Panc1 (cell line): ENCODE data around the gene STXBP5L. TPM values are rescaled to one million over a fixed set of nuclear protein-coding genes. Genes with fewer than 3 reads are reported as not detected.

ENCODE experiments used
- ATAC-seq: fragments of 200-7000 bp; cut with Tn5 transposase; 2 replicates; pipeline ENCODE4 v1.9.1; 2020; ENCODE audit warnings: mild to moderate bottlenecking, moderate library complexity
- BruUV-seq: library from RNA; stranded (reverse); fragments of 400-500 nt; replicated peaks from 2 replicates; lab custom pipeline; 2021; lab: Mats Ljungman, UMichigan
- CTCF ChIA-PET: fragments of 300-600 bp; sonication (Branson Sonifier 250); formaldehyde crosslinking; loops from one replicate; lab custom pipeline; 2022; ENCODE audit warnings: antibody characterized with exemption; lab: Charles Lee
- POLR2A ChIA-PET: fragments of 300-600 bp; sonication (Branson Sonifier 250); formaldehyde crosslinking; loops from one replicate; lab custom pipeline; 2022; ENCODE audit warnings: antibody characterized with exemption; lab: Charles Lee
- DNase-seq: peaks from one replicate; pipeline ENCODE4 v3.0.0-alpha.2; 2010; ENCODE audit warnings: low read depth, low spot score
- H3K27ac ChIP-seq: 2 replicates; pipeline ENCODE4 v1.5.1; 2011; ENCODE audit warnings: mild to moderate bottlenecking, low read length, inconsistent platforms
- H3K27me3 ChIP-seq: fragments of 200-500 bp; sonication (Bioruptor generic); 2 replicates; pipeline ENCODE4 v1.6.0; 2014; ENCODE audit warnings: low read length, inconsistent platforms; ENCODE audit not compliant: control insufficient read depth, insufficient read depth
- H3K36me3 ChIP-seq: fragments of 200-500 bp; sonication (Bioruptor generic); 2 replicates; pipeline ENCODE4 v1.5.1; 2014; ENCODE audit warnings: inconsistent platforms, mild to moderate bottlenecking, low read length, moderate library complexity; ENCODE audit not compliant: control insufficient read depth, insufficient read depth
- H3K4me1 ChIP-seq: 2 replicates; pipeline ENCODE4 v1.5.1; 2011; ENCODE audit warnings: inconsistent platforms, mild to moderate bottlenecking, low read length, moderate library complexity; ENCODE audit not compliant: control insufficient read depth, insufficient read depth
- H3K4me3 ChIP-seq, 2 experiments: 2 replicates each; pipeline ENCODE4 v1.5.1; 2011 to 2012; ENCODE audit warnings: low read depth in 2 of 2, low read length in 2 of 2, mild to moderate bottlenecking in 2 of 2, inconsistent platforms in 1 of 2, moderate library complexity in 1 of 2
- H3K9me3 ChIP-seq: fragments of 200-500 bp; sonication (Bioruptor generic); 2 replicates; pipeline ENCODE4 v1.5.1; 2014; ENCODE audit warnings: low read depth, mild to moderate bottlenecking, inconsistent platforms, low read length, moderate library complexity; ENCODE audit not compliant: control insufficient read depth, insufficient read depth
- CTCF ChIP-seq: fragments of 450-650 bp; IDR thresholded peaks from 2 replicates; pipeline ENCODE4 v1.5.1; 2017; ENCODE audit warnings: mild to moderate bottlenecking
- POLR2AphosphoS5 ChIP-seq: IDR thresholded peaks from 2 replicates; pipeline ENCODE4 v1.6.1; 2012; ENCODE audit warnings: mild to moderate bottlenecking, low read depth, low read length, moderate library complexity
- REST ChIP-seq, 2 experiments: IDR thresholded peaks; 2 replicates each; pipeline ENCODE4 v1.6.1; 2011 to 2012; ENCODE audit warnings: low read depth in 2 of 2, control low read depth in 1 of 2, low read length in 1 of 2, mild to moderate bottlenecking in 1 of 2, moderate library complexity in 1 of 2; ENCODE audit not compliant: insufficient read depth in 1 of 2
- SIN3A ChIP-seq: IDR thresholded peaks from 2 replicates; pipeline ENCODE4 v1.6.1; 2012; ENCODE audit warnings: low read depth, mild to moderate bottlenecking, low read length, moderate library complexity, borderline replicate concordance; ENCODE audit not compliant: insufficient read depth
- TCF7L2 ChIP-seq: IDR thresholded peaks from 2 replicates; pipeline ENCODE4 v1.6.1; 2011; ENCODE audit warnings: mild to moderate bottlenecking, low read depth, low read length, inconsistent platforms
- in situ Hi-C: cut with HindIII; loops from 2 replicates; pipeline ENCODE4 v1.10.0; 2016; ENCODE audit warnings: low sequenced_read_pairs, low pct_unique_long_range_greater_than_20kb
- intact Hi-C: fragments of 100-400 bp; cut with micrococcal nuclease; formaldehyde crosslinking; loops from one replicate; pipeline ENCODE4 v1.10.0; 2022; ENCODE audit not compliant: unreplicated experiment
- microRNA-seq: library from miRNA; unstranded; fragments of <30 nt; microRNA quantifications from one replicate; pipeline ENCODE4 v1.1.0, GENCODE V29; 2020; ENCODE audit not compliant: unreplicated experiment
- total RNA-seq: library from RNA; stranded (reverse); gene quantifications from one replicate; pipeline ENCODE4 v1.2.1, GENCODE V29; 2021; ENCODE audit not compliant: unreplicated experiment

STXBP5L gene
- total RNA-seq, 1 experiment from 2014 or later: 0.05 TPM

GRCh38 chr3:121473001-121473400 lies 565.0 kb downstream of the STXBP5L start:
- H3K27me3 ChIP-seq: no peaks in the 10 kb centered on the region
- ChIA-PET POLR2A (no interaction called here), CTCF (no interaction called here)
- BruUV-seq: no TSS peak
- peaks cover 3% of the 10 kb centered on the region; the same call in 1 of the 2 replicates for H3K36me3 ChIP-seq
- no peaks in the 10 kb centered on the region for H3K9me3 ChIP-seq
- in situ Hi-C loops: no loop called here
- no peaks in the 10 kb centered on the region for H3K4me1 ChIP-seq
- intact Hi-C loops: no loop called here
- no peak for DNase-seq
- no peak overlapping the region for H3K4me3 ChIP-seq
- ATAC-seq: no peak
- H3K27ac ChIP-seq: no peak overlapping the region
- no peak for TF ChIP-seq TCF7L2
- no peak for TF ChIP-seq SIN3A
- no peak for TF ChIP-seq REST (IDR thresholded peaks at IDR 0.05; ENCODE audit: insufficient read depth in 1 of 2, low read depth in 2 of 2, low read length in 1 of 2)
- TF ChIP-seq POLR2AphosphoS5: no peak
- TF ChIP-seq CTCF: no peak

Small RNA genes within 50 kb of the gene (microRNA-seq; reads per million reads assigned to microRNA genes)
- gene MIR5682: not detected

Other genes with a start within 250 kb of the STXBP5L start
- gene HGD, start 226.0 kb upstream of the STXBP5L start, total RNA-seq: 0.59 TPM
- 15.8 TPM for gene RABL3, start 165.7 kb upstream of the STXBP5L start, total RNA-seq
- gene GTF2E1, start 165.5 kb upstream of the STXBP5L start, total RNA-seq: 32.0 TPM